Panc1 (cell line): Measurements from ENCODE around the gene WDR33. TPM values are rescaled to one million over a fixed set of nuclear protein-coding genes. Genes with fewer than 3 reads are reported as not detected.

Experiments used
- ATAC-seq: fragments of 200-7000 bp; cut with Tn5 transposase; 2 replicates; pipeline ENCODE4 v1.9.1; 2020; ENCODE audit warnings: mild to moderate bottlenecking, moderate library complexity
- BruUV-seq: library from RNA; stranded (reverse); fragments of 400-500 nt; replicated peaks from 2 replicates; lab custom pipeline; 2021; lab: Mats Ljungman, UMichigan
- CTCF ChIA-PET: fragments of 300-600 bp; sonication (Branson Sonifier 250); formaldehyde crosslinking; loops from one replicate; lab custom pipeline; 2022; ENCODE audit warnings: antibody characterized with exemption; lab: Charles Lee
- POLR2A ChIA-PET: fragments of 300-600 bp; sonication (Branson Sonifier 250); formaldehyde crosslinking; loops from one replicate; lab custom pipeline; 2022; ENCODE audit warnings: antibody characterized with exemption; lab: Charles Lee
- DNase-seq: peaks from one replicate; pipeline ENCODE4 v3.0.0-alpha.2; 2010; ENCODE audit warnings: low read depth, low spot score
- H3K27ac ChIP-seq: 2 replicates; pipeline ENCODE4 v1.5.1; 2011; ENCODE audit warnings: mild to moderate bottlenecking, low read length, inconsistent platforms
- H3K27me3 ChIP-seq: fragments of 200-500 bp; sonication (Bioruptor generic); 2 replicates; pipeline ENCODE4 v1.6.0; 2014; ENCODE audit warnings: low read length, inconsistent platforms; ENCODE audit not compliant: control insufficient read depth, insufficient read depth
- H3K36me3 ChIP-seq: fragments of 200-500 bp; sonication (Bioruptor generic); 2 replicates; pipeline ENCODE4 v1.5.1; 2014; ENCODE audit warnings: inconsistent platforms, mild to moderate bottlenecking, low read length, moderate library complexity; ENCODE audit not compliant: control insufficient read depth, insufficient read depth
- H3K4me1 ChIP-seq: 2 replicates; pipeline ENCODE4 v1.5.1; 2011; ENCODE audit warnings: inconsistent platforms, mild to moderate bottlenecking, low read length, moderate library complexity; ENCODE audit not compliant: control insufficient read depth, insufficient read depth
- H3K4me3 ChIP-seq, 2 experiments: 2 replicates each; pipeline ENCODE4 v1.5.1; 2011 to 2012; ENCODE audit warnings: low read depth in 2 of 2, low read length in 2 of 2, mild to moderate bottlenecking in 2 of 2, inconsistent platforms in 1 of 2, moderate library complexity in 1 of 2
- H3K9me3 ChIP-seq: fragments of 200-500 bp; sonication (Bioruptor generic); 2 replicates; pipeline ENCODE4 v1.5.1; 2014; ENCODE audit warnings: low read depth, mild to moderate bottlenecking, inconsistent platforms, low read length, moderate library complexity; ENCODE audit not compliant: control insufficient read depth, insufficient read depth
- CTCF ChIP-seq: fragments of 450-650 bp; IDR thresholded peaks from 2 replicates; pipeline ENCODE4 v1.5.1; 2017; ENCODE audit warnings: mild to moderate bottlenecking
- POLR2AphosphoS5 ChIP-seq: IDR thresholded peaks from 2 replicates; pipeline ENCODE4 v1.6.1; 2012; ENCODE audit warnings: mild to moderate bottlenecking, low read depth, low read length, moderate library complexity
- REST ChIP-seq, 2 experiments: IDR thresholded peaks; 2 replicates each; pipeline ENCODE4 v1.6.1; 2011 to 2012; ENCODE audit warnings: low read depth in 2 of 2, control low read depth in 1 of 2, low read length in 1 of 2, mild to moderate bottlenecking in 1 of 2, moderate library complexity in 1 of 2; ENCODE audit not compliant: insufficient read depth in 1 of 2
- SIN3A ChIP-seq: IDR thresholded peaks from 2 replicates; pipeline ENCODE4 v1.6.1; 2012; ENCODE audit warnings: low read depth, mild to moderate bottlenecking, low read length, moderate library complexity, borderline replicate concordance; ENCODE audit not compliant: insufficient read depth
- TCF7L2 ChIP-seq: IDR thresholded peaks from 2 replicates; pipeline ENCODE4 v1.6.1; 2011; ENCODE audit warnings: mild to moderate bottlenecking, low read depth, low read length, inconsistent platforms
- in situ Hi-C: cut with HindIII; loops from 2 replicates; pipeline ENCODE4 v1.10.0; 2016; ENCODE audit warnings: low sequenced_read_pairs, low pct_unique_long_range_greater_than_20kb
- intact Hi-C: fragments of 100-400 bp; cut with micrococcal nuclease; formaldehyde crosslinking; loops from one replicate; pipeline ENCODE4 v1.10.0; 2022; ENCODE audit not compliant: unreplicated experiment
- total RNA-seq: library from RNA; stranded (reverse); gene quantifications from one replicate; pipeline ENCODE4 v1.2.1, GENCODE V29; 2021; ENCODE audit not compliant: unreplicated experiment

The WDR33 gene
- total RNA-seq, 1 experiment from 2014 or later: 63.7 TPM

- intact Hi-C loops: no loop called here
- POLR2A ChIA-PET: no interaction called here
- DNase-seq (no peak), ATAC-seq (no peak)
- no TSS peak for BruUV-seq
- no peaks in the 10 kb centered on the region for H3K27me3 ChIP-seq
- H3K4me1 ChIP-seq: no peaks in the 10 kb centered on the region
- CTCF ChIA-PET: no interaction called here
- peaks cover 23% of the 10 kb centered on the region for H3K36me3 ChIP-seq
- TF ChIP-seq REST (IDR thresholded peaks at IDR 0.05; ENCODE audit: insufficient read depth in 1 of 2, low read depth in 2 of 2, low read length in 1 of 2): no peak
- TF ChIP-seq CTCF: no peak
- TF ChIP-seq TCF7L2: no peak
- no peak for TF ChIP-seq SIN3A
- no peak for TF ChIP-seq POLR2AphosphoS5
- H3K27ac ChIP-seq: no peak overlapping the region
- no peaks in the 10 kb centered on the region for H3K9me3 ChIP-seq
- in situ Hi-C loops: no loop called here
- no peak overlapping the region for H3K4me3 ChIP-seq
Observed at GRCh38 chr2:127722807-127723206, 88.2 kb downstream of the WDR33 start.

GRCh38 chr2:127721978-127722355, 89.0 kb downstream of the WDR33 start:
- TF ChIP-seq CTCF: no peak
- no peak for TF ChIP-seq POLR2AphosphoS5
- BruUV-seq: no TSS peak
- Histone ChIP-seq H3K36me3 (peaks cover 27% of the 10 kb centered on the region), H3K4me1 (no peaks in the 10 kb centered on the region), H3K27me3 (no peaks in the 10 kb centered on the region), H3K4me3 (no peak overlapping the region), H3K9me3 (no peaks in the 10 kb centered on the region), H3K27ac (no peak overlapping the region)
- intact Hi-C loops: no loop called here
- in situ Hi-C loops: no loop called here
- ATAC-seq: no peak
- ChIA-PET POLR2A (no interaction called here), CTCF (no interaction called here)
- no peak for DNase-seq
